ENCODE data around the gene DEF6.

DNA sequence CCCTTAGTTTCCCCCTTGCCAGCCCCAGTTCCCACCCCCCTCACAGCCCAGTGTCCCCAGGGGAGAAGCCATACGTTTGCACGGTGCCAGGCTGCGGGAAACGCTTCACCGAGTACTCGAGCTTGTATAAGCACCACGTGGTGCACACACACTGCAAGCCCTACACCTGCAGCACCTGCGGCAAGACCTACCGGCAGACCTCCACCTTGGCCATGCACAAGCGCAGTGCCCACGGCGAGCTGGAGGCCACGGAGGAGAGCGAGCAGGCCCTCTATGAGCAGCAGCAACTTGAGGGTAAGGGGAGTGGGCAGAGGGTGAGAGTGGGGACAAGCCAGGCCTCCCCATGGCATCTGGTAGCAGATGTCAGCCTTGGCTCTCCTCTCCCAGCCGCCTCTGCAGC lies 5.1 kb upstream of the DEF6 start:
- TF ChIP-seq CTCF (conservative IDR thresholded peaks at IDR 0.05; ENCODE audit: low read depth, low read length) (no peak), EZH2 (IDR thresholded peaks at IDR 0.05; ENCODE audit: low read length, unreplicated experiment) (no peak)

All from PC-3 (cell line).